ENCODE results near the gene PLA2G2C.

GRCh38 chr1:20172033-20172590 is 14.2 kb downstream of the PLA2G2C start:
- TF ChIP-seq, protein P1, sequence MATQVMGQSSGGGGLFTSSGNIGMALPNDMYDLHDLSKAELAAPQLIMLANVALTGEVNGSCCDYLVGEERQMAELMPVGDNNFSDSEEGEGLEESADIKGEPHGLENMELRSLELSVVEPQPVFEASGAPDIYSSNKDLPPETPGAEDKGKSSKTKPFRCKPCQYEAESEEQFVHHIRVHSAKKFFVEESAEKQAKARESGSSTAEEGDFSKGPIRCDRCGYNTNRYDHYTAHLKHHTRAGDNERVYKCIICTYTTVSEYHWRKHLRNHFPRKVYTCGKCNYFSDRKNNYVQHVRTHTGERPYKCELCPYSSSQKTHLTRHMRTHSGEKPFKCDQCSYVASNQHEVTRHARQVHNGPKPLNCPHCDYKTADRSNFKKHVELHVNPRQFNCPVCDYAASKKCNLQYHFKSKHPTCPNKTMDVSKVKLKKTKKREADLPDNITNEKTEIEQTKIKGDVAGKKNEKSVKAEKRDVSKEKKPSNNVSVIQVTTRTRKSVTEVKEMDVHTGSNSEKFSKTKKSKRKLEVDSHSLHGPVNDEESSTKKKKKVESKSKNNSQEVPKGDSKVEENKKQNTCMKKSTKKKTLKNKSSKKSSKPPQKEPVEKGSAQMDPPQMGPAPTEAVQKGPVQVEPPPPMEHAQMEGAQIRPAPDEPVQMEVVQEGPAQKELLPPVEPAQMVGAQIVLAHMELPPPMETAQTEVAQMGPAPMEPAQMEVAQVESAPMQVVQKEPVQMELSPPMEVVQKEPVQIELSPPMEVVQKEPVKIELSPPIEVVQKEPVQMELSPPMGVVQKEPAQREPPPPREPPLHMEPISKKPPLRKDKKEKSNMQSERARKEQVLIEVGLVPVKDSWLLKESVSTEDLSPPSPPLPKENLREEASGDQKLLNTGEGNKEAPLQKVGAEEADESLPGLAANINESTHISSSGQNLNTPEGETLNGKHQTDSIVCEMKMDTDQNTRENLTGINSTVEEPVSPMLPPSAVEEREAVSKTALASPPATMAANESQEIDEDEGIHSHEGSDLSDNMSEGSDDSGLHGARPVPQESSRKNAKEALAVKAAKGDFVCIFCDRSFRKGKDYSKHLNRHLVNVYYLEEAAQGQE (IDR thresholded peaks at IDR 0.05; ENCODE audit: insufficient read depth in 1 of 2, low read depth in 2 of 2, low read length in 2 of 2): no peak
- TF ChIP-seq POLR2AphosphoS5 (IDR thresholded peaks at IDR 0.05; ENCODE audit: low read depth, low read length) (no peak), SIN3A (IDR thresholded peaks at IDR 0.05; ENCODE audit: borderline replicate concordance, insufficient read depth, low read length) (no peak)
